ENCODE results near the gene ZDHHC11. TPM values are rescaled to one million over a fixed set of nuclear protein-coding genes. Genes with fewer than 3 reads are reported as not detected.
"Not testable (repeated sequence)": the region's sequence is repeated elsewhere in the genome, so short reads cannot be mapped to it uniquely, and the experiment has no call there.

Gene ZDHHC11
- total RNA-seq, 1 experiment from 2014 or later, result 43.4 TPM

DNA sequence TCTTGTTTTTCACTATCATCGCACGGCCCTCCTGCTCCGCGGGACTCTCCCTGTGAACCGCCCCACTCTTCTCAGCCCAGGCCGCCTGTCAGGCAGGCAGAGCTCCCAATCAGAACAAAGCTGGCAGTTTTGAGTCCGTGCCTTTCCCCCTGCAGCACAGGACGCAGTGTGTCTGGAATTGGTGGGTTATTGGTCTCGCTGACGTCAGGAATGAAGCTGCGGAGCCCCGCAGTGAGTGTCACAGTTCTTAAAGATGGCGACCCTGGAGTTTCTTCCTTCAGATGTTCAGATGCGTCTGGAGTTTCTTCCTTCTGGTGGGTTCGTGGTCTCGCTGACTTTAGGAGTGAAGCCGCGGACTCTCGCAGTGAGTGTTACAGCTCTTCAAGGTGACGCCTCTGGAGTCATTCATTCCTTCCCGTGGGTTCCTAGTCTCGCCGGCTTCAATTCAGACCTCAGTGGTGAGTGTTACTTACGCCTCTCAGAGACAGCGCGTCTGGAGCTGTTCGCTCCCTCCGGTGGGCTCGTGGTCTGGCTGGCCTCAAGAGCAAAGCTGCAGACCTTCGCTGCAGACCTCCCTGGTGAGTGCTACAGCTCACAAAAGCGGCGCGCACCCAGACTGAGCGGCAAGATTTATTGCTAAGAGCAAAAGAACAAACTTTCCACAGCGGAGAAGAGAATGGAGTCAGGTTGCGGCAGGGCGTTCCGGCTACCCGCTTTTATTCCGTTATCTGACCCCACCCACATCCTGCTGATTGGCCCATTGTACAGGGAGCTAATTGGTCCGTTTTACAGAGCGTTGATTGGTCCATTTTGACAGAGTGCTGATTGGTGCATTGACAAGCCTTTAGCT, 73.7 kb downstream of the ZDHHC11 start:
- DNase-seq (ENCODE audit: low spot score), result no peak

DNA sequence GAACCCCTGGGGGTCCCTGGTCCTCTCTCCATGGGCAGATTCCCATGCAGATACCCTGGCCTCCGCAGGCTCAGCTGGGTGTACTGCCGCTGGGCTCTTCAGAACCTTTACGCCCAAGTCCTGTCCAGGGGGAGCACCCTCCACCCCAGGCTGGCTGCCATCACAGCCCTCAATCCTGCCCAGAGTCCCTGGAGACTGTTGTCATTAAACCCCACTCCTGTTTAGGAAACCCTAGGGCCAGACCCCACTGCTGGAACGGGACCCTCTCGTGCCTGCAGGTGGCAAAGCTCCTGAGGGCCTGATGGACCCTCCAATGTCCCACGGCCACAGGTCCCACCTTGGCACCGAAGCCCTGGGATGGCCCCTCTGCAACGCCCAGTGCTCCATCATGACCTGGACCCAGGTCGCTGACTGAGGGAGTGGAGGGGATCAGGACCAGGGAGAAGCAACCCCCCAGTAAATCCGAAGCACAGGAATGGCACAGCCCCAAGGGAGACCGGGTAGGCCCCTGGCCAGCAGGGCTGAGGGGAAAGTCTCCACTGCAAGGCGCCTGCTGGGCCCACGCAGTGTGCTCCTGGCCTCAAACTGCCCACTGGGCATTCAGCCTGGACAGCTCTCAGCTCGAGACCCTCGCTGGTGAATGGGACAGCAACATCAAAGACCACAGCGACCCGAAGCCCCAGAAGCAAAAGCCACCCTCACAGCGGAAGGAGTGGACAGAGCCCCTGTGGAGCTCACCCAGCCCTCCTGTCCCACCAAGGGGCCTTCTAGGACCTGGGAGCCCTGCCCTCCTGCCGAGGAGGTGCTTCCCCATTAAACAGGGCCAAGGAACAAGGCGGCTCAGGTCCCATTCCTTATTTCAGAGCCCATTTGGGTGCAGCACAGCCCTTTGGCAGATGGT, 74.6 kb downstream of the ZDHHC11 start:
- no peak for DNase-seq (ENCODE audit: low spot score)

DNA sequence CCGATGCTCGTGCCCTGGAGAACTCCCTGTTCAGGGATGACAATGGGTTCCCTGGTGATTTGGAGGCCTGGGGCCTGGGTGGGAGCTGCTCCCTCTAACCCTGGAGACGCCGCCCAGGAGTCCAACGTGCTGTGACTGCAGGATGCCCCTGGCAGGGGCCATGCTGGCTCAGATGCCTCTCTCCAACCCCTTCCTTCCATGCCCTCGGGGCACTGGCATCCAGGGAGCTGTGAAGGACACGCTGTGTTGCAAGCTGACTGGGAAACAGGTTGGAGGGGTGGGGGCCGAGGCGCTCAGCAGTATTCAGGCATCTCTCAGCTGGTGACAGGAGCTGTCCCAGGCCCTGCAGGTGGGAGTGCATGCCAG, 75.2 kb downstream of the ZDHHC11 start:
- DNase-seq (ENCODE audit: low spot score), result not testable (repeated sequence)

DNA sequence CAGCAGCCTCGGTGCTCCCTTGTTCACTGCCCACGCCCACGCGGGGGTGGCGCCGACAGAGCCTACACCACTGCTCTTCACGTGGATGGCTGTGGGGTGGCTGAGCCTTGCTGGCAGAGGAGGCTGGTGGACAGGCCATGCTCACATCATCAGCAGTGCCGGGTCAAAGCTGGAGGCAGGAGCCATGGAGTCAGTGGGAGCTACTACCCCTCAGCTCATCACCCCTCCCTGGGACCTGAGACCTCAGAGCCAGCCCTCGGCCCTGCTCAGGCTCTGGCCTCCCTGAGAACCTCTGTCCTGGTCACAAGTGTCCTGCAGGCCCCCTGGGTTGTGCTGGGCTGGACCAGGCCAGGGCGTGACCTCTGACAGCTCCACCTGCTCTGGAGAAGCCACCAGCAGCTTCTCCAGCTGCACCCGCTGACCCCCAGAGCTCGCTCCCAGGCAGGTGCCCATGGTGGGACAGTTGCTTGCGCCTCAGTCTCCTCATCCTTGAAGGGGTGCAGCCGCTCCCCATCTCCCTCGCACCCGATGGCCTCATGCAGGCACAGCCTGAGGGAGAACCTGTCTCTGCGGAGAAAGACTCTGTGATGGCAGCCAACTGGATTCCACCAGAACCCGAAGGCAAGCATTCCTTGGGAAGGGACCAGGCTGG, 75.8 kb downstream of the ZDHHC11 start:
- not testable (repeated sequence) for DNase-seq (ENCODE audit: low spot score)

DNA sequence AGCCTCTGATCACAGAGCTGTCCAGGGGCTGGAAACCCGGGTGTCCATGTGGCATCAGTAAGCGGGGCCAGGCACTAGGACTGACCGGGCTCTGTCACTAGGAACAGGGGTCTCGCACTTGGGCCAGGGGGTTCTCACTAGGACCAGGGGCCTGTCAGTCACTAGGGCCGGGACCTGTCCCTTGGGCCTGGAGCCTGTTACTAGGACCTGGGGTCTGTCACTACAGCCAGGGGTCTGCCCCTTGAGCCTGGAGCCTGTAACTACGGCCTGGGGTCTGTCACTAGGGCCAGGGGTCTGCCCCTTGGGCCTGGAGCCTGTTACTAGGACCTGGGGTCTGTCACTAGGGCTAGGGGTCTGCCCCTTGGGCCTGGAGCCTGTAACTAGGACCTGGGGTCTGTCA, 76.5 kb downstream of the ZDHHC11 start:
- DNase-seq (ENCODE audit: low spot score), result not testable (repeated sequence)

DNA sequence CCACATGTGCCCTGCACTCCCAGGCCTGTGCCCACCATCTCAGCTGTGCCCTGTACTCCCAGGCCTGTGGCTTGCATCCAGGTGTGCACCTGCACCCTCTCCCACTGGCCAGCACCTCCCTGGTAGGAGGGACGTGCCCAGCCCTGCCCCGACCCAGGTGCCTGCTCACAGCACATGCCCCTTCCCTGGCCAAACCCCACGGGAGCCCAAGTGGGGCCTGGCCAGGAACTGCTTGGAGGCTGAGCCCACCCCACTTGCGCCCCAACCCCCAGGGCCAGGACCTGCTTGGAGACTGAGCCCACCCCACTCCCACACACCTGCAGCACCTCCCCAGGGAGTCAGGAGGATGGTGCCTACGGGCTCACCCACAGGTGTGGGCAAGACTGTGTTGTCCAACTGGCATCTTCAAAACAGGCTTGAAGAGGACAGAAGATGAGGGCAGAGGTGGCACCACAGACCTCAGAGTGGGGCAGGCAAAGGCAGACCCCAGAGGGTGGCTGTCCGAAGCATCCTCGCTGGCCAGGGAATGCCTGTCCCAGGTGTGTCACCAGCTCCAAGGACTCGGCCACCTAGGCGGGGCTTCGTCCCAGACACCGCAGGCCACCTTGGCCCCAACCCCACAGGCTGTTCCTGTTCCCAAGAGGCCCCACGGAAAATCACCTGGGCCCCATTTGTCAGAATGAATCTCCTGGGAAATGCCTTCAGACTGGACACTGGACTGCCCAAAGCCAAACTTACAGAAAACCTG, 77.1 kb downstream of the ZDHHC11 start:
- DNase-seq (ENCODE audit: low spot score), result no peak

DNA sequence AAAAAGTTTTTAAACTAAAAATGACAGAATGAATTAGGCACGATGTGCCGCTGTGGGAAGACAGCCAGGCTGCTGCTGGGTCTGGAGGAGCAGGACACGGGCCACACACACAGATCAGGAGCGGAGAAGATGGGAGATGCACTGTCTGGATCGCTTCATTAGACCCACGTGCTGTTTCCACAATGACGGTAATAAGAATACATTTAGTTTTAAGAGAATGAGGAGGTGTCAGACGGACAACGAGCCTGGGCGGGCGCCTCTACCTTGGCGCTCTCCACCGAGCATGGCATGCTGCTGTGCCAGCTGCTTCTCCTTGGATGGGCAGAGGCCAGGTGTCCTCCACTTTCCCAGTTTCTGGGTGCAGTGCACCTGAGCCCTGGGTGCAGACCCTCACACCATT, 77.9 kb downstream of the ZDHHC11 start:
- not testable (repeated sequence) for DNase-seq (ENCODE audit: low spot score)

DNA sequence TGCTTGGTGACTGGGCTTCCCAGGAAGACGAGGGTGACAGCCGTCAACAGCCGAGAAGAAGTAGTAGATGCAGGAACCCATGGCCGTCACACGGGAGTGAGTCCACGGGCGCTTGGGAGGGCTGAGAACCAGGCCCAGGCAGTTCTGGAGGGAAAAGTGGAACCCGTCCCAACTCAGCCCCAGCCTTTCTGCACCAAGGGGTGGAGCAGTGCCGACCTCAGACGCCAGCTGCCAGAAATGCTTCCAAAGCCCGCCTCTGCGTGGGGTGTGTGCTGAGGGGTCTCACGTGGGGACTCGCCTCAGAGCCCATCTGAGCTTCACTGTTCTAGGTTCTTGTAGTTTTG, 78.3 kb downstream of the ZDHHC11 start:
- DNase-seq (ENCODE audit: low spot score), result not testable (repeated sequence)

DNA sequence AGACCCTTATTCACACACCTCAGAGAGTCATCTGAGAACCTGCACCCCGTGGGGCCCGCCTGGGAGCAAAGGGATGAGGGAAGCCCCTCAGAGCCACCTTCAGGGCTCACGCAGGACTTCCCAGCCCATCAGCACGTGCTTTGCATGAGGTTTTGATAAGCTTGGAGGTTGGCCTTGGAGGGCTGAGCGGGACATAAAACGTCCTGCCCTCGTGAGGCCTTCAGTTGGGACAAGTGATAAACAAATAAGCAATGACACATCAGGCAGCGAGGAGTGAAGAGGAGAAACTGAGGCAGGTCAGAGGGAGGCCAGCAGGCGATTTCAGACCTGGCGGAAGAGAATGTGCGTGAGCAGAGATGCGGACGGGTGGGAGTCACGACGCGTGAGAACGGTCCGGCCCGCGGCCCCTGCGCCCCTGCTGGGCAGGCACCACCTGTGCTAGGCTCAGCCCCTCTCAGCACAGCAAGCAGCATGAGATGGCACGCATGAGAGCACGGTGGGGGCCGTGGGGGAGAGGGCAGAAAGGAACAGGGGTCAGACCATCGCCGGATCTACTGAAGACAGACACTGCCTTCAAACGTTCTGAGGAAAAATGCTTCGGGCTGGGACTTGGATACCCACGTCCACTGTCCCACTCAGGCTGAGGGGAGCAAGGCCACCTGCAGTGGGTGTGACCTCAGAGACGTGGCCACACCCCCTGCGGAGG, 78.8 kb downstream of the ZDHHC11 start:
- not testable (repeated sequence) for DNase-seq (ENCODE audit: low spot score)

DNA sequence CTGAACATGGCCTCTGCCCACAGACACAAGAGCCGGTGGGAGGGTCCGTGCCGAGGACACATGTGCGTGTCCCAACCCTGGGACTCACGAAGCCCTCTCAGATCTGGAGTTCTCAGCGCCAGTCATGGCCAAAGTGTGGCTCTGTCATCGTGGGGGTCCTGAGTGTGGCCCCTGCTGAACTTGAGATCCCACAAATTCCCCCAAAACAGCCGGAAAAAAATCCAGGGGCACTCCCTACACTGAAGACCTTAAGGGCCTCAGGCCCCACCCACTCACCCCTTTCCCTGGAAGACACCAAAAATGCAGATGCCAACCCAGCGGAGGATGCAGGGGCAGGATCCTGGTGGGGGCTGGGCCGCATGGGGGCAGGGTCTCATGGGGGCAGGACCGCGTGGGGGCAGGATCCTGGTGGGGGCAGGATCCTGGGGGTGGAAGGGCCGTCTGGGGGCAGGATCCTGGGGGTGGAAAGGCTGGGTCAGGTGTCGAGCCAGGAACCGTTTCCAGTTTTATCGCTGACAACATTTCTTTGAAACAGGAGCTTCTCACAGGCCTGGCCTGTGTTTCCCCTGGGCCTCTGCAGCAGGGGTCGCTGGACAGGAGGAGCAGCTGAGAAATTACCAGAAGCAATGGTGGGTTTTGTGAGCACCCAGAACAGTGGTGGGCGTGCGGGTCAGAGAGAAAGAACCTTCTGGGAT, 79.6 kb downstream of the ZDHHC11 start:
- DNase-seq (ENCODE audit: low spot score), result not testable (repeated sequence)

DNA sequence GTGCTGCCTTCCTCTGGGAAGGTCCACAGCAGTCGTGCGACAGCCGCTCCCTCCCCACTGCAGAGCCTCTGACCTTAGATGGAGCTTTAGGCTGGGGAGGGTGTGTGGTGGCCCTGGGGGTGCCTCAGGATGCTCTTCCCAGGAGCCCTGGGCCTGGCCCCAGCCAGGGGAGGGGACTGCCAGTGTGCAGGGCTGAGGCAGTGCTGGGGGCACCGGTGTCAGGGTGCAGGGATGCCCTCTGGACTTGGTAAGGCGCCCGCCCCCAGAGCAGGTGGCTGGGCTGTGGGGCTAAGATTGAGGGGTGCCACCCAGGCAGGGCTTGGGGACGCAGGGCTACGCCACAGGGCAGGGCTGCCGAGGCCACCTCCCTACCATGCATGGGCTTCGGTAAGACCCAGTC, 80.2 kb downstream of the ZDHHC11 start:
- not testable (repeated sequence) for DNase-seq (ENCODE audit: low spot score)

DNA sequence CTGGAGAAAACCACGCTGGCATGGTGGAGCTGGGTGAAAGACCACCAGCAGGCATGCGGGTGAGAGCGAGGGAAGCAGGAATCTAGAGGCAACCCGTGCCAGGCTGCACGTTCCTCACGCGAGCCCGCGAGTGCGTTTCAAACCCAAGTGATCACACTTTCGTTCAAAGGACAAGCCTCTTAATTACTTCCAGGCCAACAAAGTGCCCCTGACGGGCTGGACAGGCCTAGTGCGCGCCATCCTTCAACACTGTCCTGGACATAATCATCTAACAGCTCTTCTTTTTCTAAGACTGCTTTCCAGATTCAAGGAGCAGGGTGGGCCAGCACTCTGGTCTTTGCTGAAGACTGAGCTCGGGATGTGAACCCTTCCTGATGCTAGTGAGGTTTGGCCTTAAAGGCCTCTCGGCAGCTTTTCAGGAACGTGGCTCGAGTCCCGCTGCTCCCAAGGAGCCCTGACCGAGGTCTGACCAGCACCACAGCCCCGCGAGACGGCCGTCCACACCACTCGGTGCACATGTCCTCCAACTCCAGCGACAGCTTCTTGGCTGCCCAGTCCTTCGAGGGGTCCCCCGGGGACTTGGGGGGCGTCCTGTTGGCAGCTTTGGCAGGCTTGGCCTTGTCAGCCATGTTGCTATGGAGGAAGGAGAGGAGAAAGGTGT, 81.2 kb downstream of the ZDHHC11 start:
- not testable (repeated sequence) for DNase-seq (ENCODE audit: low spot score)

DNA sequence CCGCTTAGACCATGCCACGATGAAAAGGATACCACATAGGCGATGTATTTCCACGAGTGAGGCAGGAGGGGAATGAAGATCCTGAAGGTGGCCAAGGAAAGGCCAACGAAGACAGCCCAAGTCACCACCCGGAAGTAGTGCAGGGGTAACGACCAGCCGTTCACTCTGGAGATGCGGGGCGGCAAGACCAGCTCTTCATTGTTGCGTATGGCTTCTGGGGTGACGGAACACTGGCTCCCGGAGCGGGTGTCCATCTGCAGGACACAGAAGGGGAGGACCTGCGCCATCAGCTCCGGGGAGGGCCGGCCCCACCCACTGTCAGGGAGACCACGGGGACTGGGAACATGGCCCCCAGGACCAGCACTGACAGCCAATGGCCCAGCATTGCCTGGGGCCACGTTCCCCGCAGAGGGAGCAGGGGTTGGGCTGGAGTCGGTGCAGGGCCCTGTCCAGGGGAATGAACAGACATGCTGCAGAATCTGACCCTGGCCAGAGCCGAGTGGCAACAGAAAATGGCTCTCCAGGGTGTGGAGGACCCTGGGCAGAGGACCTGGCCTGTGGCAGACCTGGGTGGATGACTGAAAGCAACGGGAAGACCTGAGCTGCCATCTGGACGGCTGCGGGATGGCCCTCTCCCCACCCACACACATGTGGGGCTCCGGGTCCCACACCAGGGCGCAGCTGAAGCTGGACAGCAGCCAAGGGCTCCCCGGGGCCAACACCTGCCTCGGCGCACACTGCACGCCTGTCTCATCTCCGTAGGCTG, 83.9 kb downstream of the ZDHHC11 start:
- DNase-seq (ENCODE audit: low spot score), result no peak

DNA sequence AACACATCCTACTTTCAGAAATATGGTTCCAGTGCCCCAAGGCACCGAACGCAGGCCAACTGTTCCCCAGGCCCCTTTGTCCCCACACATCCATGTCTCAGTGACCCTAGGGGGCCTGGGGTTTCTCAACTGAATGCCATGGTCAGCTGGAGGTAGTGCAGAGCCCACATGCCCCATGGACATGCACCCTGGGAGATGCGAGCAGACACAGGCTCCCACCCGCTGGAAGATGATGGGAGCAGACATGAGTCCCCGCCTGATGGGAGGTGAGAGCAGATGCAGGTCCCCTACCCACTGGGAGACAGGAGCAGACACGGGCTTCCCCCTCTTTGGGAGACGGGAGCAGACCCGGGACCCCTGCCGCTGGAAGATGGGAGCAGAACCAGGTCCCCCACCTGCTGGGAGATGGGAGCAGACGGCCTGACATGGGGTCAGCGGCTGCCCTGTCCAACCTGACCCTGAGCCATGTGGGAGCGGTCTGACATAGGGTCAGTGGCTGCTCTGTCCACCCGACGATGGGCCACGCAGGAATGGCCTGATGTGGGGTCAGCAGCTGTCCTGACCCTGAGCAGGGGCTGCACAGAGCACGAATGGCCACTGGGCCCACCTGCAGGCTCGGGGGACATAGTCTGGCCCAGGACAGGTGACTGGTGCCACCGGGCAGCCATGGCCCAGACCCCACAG, 84.7 kb downstream of the ZDHHC11 start:
- DNase-seq (ENCODE audit: low spot score), result no peak

DNA sequence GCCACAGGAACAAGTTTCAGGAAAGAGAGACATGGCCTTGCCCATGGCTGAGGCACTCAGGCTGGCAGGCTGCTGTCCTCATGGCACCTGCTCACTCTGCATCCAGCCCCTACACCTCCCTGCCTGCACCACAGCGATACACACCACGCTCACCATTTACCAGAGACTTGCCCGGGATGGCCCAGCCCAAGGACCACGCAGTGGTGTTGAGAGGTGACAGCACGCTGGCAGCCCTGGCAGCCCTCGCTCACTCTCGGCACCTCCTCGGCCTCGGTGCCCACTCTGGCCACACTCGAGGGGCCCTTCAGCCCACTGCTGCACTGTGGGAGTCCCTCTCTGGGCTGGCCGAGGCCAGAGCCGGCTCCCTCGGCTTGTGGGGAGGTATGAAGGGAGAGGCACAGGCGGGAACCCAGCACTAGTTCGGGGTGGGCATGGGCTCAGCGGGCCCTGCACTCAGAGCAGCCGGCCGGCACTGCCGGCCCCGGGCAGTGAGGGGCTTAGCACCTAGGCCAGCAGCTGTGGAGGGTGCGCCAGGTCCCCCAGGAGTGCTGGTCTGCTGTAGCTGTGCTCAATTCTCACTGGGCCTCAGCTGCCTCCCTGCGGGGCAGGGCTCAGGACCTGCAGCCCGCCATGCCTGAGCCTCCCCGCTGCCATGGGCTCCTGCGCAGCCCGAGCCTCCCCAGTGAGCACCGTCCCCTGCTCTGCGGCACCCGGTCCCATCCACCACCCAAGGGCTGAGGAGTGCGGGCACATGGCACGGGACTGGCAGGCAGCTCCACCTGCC, 86.6 kb downstream of the ZDHHC11 start:
- no peak for DNase-seq (ENCODE audit: low spot score)

DNA sequence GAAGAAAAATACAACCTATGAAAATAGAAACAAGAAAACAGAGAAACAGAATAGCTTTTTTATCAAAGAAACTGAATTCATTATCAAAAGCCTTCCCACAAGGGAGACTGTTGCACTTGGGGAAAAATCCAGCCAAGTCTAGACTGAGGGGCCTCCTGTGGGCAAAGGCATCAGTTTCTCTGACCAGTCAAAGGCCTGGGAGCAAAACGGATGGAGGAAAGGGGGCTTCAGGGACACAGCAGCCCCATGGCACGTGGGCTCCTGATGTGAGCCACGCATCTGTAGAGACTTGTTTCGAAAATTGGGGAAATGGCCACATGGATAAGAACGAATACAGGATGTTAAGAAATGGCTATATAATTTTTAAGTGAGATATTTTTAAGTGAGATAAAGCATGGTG, 87.4 kb downstream of the ZDHHC11 start:
- no peak for DNase-seq (ENCODE audit: low spot score)

DNA sequence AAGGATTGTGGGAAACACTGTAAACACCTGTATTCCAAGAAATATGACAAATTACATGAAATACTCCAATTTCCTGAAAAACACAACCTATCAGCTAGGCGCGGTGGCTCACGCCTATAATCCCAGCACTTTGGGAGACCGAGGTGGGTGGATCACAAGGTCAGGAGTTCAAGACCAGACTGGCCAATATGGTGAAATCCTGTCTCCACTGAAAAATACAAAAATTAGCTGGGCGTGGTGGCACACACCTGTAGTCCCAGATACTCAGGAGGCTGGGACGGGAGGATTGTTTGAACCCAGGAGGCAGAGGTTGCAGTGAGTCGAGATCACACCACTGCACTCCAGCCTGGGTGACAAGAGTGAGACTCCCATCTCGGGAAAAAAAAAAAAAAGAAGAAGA, 87.8 kb downstream of the ZDHHC11 start:
- not testable (repeated sequence) for DNase-seq (ENCODE audit: low spot score)

Data from HT-29 (cell line).